ENCODE results near the gene COQ10B. TPM values are rescaled to one million over a fixed set of nuclear protein-coding genes. Genes with fewer than 3 reads are reported as not detected.
A peak's percentile ranks its signal among the peaks of the same experiment; 100 is the strongest.

The COQ10B gene
- total and polyA plus RNA-seq, 2 of the 4 experiments (the other 2 are of a cell fraction), result 9.5 to 28.7 TPM

DNA sequence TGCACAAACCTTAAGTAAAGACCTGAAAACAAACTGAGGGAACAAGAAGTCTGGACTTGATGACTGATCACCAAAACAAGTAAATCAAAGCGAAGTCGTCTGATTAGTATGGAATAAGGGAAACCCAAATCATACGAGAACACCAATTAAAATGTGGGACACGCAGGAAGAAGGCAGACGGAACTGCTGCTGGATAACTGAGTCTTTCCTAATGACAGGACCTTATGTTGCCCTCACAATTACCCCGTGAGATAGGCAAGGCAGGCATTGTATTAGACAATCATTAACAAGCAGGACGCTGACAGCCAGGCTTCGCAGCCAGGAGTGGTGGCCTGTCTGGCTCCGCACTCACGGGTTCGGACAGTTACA lies 614 bp upstream of the COQ10B start:
- Histone ChIP-seq H3K4me3 (ENCODE audit: insufficient read depth, low read depth, low read length) (peak overlapping the region; percentile 57), H3K27ac (ENCODE audit: insufficient read depth, low read length) (peak overlapping the region; percentile 91), H2AFZ (replicated peaks; ENCODE audit: low read length, poor library complexity) (peak overlapping the region; percentile 97), H3K9ac (ENCODE audit: low read depth, low read length) (peak overlapping the region; percentile 95), H3K9me1 (ENCODE audit: insufficient read depth, low read length) (no peaks in the 10 kb centered on the region), H2BK5ac (ENCODE audit: low read depth, low read length, poor library complexity, severe bottlenecking) (peak overlapping the region; percentile 86), H3K9me3 (ENCODE audit: control insufficient read depth, insufficient read depth, low read length) (no peaks in the 10 kb centered on the region), H3K4ac (ENCODE audit: low read depth, low read length) (peak overlapping the region; percentile 92), H2AK9ac (replicated peaks; ENCODE audit: low read depth, low read length, poor library complexity) (peak overlapping the region; percentile 84), H3K23ac (ENCODE audit: low read depth, low read length) (peak overlapping the region; percentile 75), H3K14ac (replicated peaks; ENCODE audit: low read depth, low read length) (peak overlapping the region; percentile 95), H3K56ac (ENCODE audit: extremely low read depth, insufficient read depth, low read length) (peak overlapping the region; percentile 69), H2BK120ac (ENCODE audit: low read depth, low read length) (peak overlapping the region; percentile 53), H3K4me1 (ENCODE audit: control insufficient read depth, insufficient read depth, low read length) (no peaks in the 10 kb centered on the region), H4K8ac (ENCODE audit: low read depth in 2 of 2, low read length in 2 of 2) (peak overlapping the region; percentile 91), H2BK15ac (ENCODE audit: low read depth, low read length) (peak overlapping the region; percentile 42; the same call in 1 of the 3 replicates), H2AK5ac (ENCODE audit: low read depth, low read length) (peak overlapping the region; percentile 77), H4K5ac (ENCODE audit: low read depth, low read length) (peak overlapping the region; percentile 79), H3K79me1 (ENCODE audit: low read depth in 1 of 2, low read length in 2 of 2) (peaks cover 3 to 9% of the 10 kb centered on the region in 2 experiments; a peak in 2 of 4 replicates), H4K91ac (ENCODE audit: insufficient read depth, low read depth, low read length) (peak overlapping the region; percentile 92), H4K20me1 (ENCODE audit: insufficient read depth, low read length) (peaks cover 30% of the 10 kb centered on the region), H3K4me2 (ENCODE audit: low read depth, low read length) (peak overlapping the region; percentile 82), H3K36me3 (ENCODE audit: control insufficient read depth, insufficient read depth, low read length) (no peaks in the 10 kb centered on the region), H3K27me3 (ENCODE audit: control insufficient read depth, insufficient read depth, low read length) (no peaks in the 10 kb centered on the region), H3K18ac (ENCODE audit: low read depth, low read length) (peak overlapping the region; percentile 50), H2BK20ac (ENCODE audit: low read depth, low read length) (peak overlapping the region; percentile 3; the same call in 1 of the 2 replicates)
- no peak for DNase-seq
- in situ Hi-C loops (cut with MboI; ENCODE audit: low sequenced_read_pairs) (no loop called here), dilution Hi-C loops (cut with HindIII; ENCODE audit: low sequenced_read_pairs, unreplicated experiment) (no loop called here), intact Hi-C loops (cut with micrococcal nuclease) (loop anchor here (1.0 kb wide), 1 partner anchor 17 kb away; the partner anchor contains the start of gene SF3B1)
- ChIA-PET POLR2A (ENCODE audit: unreplicated experiment) (interaction anchor here (0.6 to 1.2 kb wide), 6 partner anchors 11 to 58 kb away, joined by 3 to 10 read pairs (median 6); partner anchors contain the start of genes HSPD1 and SF3B1), CTCF (no interaction called here)
- 2% methylated on average over 6 of the region's 11 CpGs; no CpG with 5 or more reads in 1 of the 2 experiments for WGBS, 2 experiments (ENCODE audit: extremely low coverage in 2 of 2, insufficient read length in 1 of 2)
- no peak for ATAC-seq (ENCODE audit: low read depth)
- BruUV-seq (replicated peaks), result no TSS peak
- TF ChIP-seq RFX5 (IDR thresholded peaks at IDR 0.05; ENCODE audit: low read depth, low read length) (no peak), MXI1 (IDR thresholded peaks at IDR 0.05; ENCODE audit: borderline replicate concordance, low read depth, low read length) (no peak), FOS (IDR thresholded peaks at IDR 0.05; ENCODE audit: low read depth, low read length) (no peak), MAFK (IDR thresholded peaks at IDR 0.05; ENCODE audit: low read depth, low read length) (no peak), RAD21 (IDR thresholded peaks at IDR 0.05; ENCODE audit: low read length) (no peak), RCOR1 (IDR thresholded peaks at IDR 0.05; ENCODE audit: insufficient replicate concordance, low read length) (no peak), ELK1 (IDR thresholded peaks at IDR 0.05; ENCODE audit: borderline replicate concordance, low read depth, low read length) (no peak), CEBPB (IDR thresholded peaks at IDR 0.05; ENCODE audit: low read depth, low read length) (no peak)

Measured in IMR-90 (cell line).